Ishikawa (cell line): Measurements from ENCODE around the gene NUDT16.

Source experiments
- CREB1 ChIP-seq: IDR thresholded peaks from 2 replicates; pipeline ENCODE4 v1.6.1; 2012; ENCODE audit warnings: low read depth
- ZBTB7A ChIP-seq: IDR thresholded peaks from 2 replicates; pipeline ENCODE4 v1.6.1; 2012; ENCODE audit warnings: low read depth

GRCh38 chr3:131348911-131349310, 32.7 kb upstream of the NUDT16 start:
- TF ChIP-seq ZBTB7A (no peak), CREB1 (no peak)
